MM.1S (cell line): Measurements from ENCODE around the gene ADD2.

Experiments
- CTCF ChIP-seq: fragments of 300-600 bp; sonication (generic); IDR thresholded peaks from 2 replicates; pipeline ENCODE4 v1.5.1; 2016; ENCODE audit warnings: antibody characterized with exemption, low read length, mixed read lengths
- EZH2 ChIP-seq: fragments of 300-600 bp; sonication (generic); optimal IDR thresholded peaks from 2 replicates; pipeline ENCODE3; 2017; ENCODE audit warnings: low read depth, mild to moderate bottlenecking, antibody characterized with exemption, low read length, mixed read lengths

GRCh38 chr2:70725505-70725904, 42.5 kb downstream of the ADD2 start:
- TF ChIP-seq CTCF (no peak), EZH2 (no peak)
